Measurements from ENCODE around the gene HDAC9. TPM values are rescaled to one million over a fixed set of nuclear protein-coding genes. Genes with fewer than 3 reads are reported as not detected.

HDAC9 gene
- total RNA-seq, 1 experiment from 2014 or later: 17.1 TPM

DNA sequence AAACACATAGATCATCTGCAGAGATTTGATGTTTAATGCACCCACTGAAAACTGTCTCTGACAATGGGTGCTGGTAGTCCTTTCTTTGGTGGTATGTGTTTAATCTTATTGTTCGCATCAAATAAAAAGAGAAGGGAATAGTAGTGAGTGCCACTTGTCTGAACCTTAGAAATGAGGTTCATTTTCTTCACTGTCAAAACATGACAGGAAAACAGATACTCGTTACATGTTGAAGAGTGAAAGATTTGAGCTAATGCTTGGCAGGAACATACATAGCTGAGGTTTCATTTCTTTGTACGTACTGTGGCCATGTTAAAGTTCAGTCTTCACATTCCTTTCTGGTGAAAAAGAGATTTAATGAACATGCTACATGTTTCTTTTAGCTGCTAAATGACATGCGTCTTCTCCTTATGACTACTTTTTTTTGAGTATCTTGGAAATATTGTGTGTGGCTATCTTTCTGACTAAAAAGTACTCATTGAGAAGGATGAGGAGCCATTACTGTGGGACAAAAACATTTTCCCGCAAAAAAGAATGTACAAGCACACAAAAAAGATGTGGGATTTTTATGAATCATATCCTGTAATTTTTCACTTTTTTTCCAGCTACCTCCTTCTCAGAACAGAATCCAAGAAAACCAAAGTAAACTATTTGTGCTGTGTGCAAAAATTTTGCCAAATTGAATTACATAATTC is 513.8 kb downstream of the HDAC9 start:
- Histone ChIP-seq H3K36me3 (ENCODE audit: control insufficient read depth, insufficient read depth, low read length) (no peaks in the 10 kb centered on the region), H3K27ac (ENCODE audit: low read length) (no peak overlapping the region), H3K27me3 (ENCODE audit: control insufficient read depth, insufficient read depth, low read length) (no peaks in the 10 kb centered on the region), H3K4me1 (ENCODE audit: control insufficient read depth, insufficient read depth, low read length) (no peaks in the 10 kb centered on the region), H3K4me3 (ENCODE audit: low read depth in 2 of 2, low read length in 2 of 2) (no peak overlapping the region), H3K9me3 (ENCODE audit: control insufficient read depth, insufficient read depth, low read depth, low read length) (no peaks in the 10 kb centered on the region)
- ChIA-PET CTCF (no interaction called here), POLR2A (no interaction called here)
- intact Hi-C loops (cut with micrococcal nuclease; ENCODE audit: unreplicated experiment) (no loop called here), in situ Hi-C loops (cut with HindIII; ENCODE audit: low pct_unique_long_range_greater_than_20kb, low sequenced_read_pairs) (no loop called here)
- DNase-seq (ENCODE audit: low read depth, low spot score) (no peak), ATAC-seq (no peak)
- TF ChIP-seq, protein P1, sequence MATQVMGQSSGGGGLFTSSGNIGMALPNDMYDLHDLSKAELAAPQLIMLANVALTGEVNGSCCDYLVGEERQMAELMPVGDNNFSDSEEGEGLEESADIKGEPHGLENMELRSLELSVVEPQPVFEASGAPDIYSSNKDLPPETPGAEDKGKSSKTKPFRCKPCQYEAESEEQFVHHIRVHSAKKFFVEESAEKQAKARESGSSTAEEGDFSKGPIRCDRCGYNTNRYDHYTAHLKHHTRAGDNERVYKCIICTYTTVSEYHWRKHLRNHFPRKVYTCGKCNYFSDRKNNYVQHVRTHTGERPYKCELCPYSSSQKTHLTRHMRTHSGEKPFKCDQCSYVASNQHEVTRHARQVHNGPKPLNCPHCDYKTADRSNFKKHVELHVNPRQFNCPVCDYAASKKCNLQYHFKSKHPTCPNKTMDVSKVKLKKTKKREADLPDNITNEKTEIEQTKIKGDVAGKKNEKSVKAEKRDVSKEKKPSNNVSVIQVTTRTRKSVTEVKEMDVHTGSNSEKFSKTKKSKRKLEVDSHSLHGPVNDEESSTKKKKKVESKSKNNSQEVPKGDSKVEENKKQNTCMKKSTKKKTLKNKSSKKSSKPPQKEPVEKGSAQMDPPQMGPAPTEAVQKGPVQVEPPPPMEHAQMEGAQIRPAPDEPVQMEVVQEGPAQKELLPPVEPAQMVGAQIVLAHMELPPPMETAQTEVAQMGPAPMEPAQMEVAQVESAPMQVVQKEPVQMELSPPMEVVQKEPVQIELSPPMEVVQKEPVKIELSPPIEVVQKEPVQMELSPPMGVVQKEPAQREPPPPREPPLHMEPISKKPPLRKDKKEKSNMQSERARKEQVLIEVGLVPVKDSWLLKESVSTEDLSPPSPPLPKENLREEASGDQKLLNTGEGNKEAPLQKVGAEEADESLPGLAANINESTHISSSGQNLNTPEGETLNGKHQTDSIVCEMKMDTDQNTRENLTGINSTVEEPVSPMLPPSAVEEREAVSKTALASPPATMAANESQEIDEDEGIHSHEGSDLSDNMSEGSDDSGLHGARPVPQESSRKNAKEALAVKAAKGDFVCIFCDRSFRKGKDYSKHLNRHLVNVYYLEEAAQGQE (IDR thresholded peaks at IDR 0.05; ENCODE audit: insufficient read depth in 1 of 2, low read depth in 2 of 2, low read length in 1 of 2): no peak
- TF ChIP-seq, protein P2, sequence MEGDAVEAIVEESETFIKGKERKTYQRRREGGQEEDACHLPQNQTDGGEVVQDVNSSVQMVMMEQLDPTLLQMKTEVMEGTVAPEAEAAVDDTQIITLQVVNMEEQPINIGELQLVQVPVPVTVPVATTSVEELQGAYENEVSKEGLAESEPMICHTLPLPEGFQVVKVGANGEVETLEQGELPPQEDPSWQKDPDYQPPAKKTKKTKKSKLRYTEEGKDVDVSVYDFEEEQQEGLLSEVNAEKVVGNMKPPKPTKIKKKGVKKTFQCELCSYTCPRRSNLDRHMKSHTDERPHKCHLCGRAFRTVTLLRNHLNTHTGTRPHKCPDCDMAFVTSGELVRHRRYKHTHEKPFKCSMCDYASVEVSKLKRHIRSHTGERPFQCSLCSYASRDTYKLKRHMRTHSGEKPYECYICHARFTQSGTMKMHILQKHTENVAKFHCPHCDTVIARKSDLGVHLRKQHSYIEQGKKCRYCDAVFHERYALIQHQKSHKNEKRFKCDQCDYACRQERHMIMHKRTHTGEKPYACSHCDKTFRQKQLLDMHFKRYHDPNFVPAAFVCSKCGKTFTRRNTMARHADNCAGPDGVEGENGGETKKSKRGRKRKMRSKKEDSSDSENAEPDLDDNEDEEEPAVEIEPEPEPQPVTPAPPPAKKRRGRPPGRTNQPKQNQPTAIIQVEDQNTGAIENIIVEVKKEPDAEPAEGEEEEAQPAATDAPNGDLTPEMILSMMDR (IDR thresholded peaks at IDR 0.05): no peak
- TF ChIP-seq TCF7L2 (IDR thresholded peaks at IDR 0.05; ENCODE audit: low read depth, low read length) (no peak), POLR2AphosphoS5 (IDR thresholded peaks at IDR 0.05; ENCODE audit: low read depth, low read length) (no peak), SIN3A (IDR thresholded peaks at IDR 0.05; ENCODE audit: borderline replicate concordance, insufficient read depth, low read depth, low read length) (no peak)
- no TSS peak for BruUV-seq (replicated peaks)

DNA sequence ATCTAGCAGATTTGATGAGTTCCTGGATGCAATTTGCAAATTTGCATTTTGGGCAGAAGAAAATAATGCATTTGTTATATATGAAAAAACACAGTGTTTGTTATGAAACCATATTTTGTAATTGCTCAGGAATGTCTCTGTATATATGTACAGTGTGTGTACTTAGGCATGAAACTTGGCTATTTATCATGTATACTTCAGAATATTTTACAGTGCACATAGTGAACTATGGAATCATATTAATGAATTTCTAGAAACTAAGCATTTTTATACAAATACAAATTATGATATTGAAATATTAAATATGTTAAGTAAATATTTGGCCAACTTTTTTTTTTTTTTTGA is 514.4 kb downstream of the HDAC9 start:
- POLR2A ChIA-PET: no interaction called here
- ATAC-seq: no peak
- BruUV-seq (replicated peaks): no TSS peak
- Histone ChIP-seq H3K4me3 (ENCODE audit: low read depth in 2 of 2, low read length in 2 of 2) (no peak overlapping the region), H3K27me3 (ENCODE audit: control insufficient read depth, insufficient read depth, low read length) (no peaks in the 10 kb centered on the region), H3K36me3 (ENCODE audit: control insufficient read depth, insufficient read depth, low read length) (no peaks in the 10 kb centered on the region), H3K4me1 (ENCODE audit: control insufficient read depth, insufficient read depth, low read length) (no peaks in the 10 kb centered on the region), H3K27ac (ENCODE audit: low read length) (no peak overlapping the region), H3K9me3 (ENCODE audit: control insufficient read depth, insufficient read depth, low read depth, low read length) (no peaks in the 10 kb centered on the region)
- DNase-seq (ENCODE audit: low read depth, low spot score): no peak
- in situ Hi-C loops (cut with HindIII; ENCODE audit: low pct_unique_long_range_greater_than_20kb, low sequenced_read_pairs) (no loop called here), intact Hi-C loops (cut with micrococcal nuclease; ENCODE audit: unreplicated experiment) (no loop called here)
- CTCF ChIA-PET: no interaction called here
- TF ChIP-seq, protein P2 (IDR thresholded peaks at IDR 0.05): no peak
- TF ChIP-seq TCF7L2 (IDR thresholded peaks at IDR 0.05; ENCODE audit: low read depth, low read length) (no peak), POLR2AphosphoS5 (IDR thresholded peaks at IDR 0.05; ENCODE audit: low read depth, low read length) (no peak), SIN3A (IDR thresholded peaks at IDR 0.05; ENCODE audit: borderline replicate concordance, insufficient read depth, low read depth, low read length) (no peak)
- TF ChIP-seq, protein P1 (IDR thresholded peaks at IDR 0.05; ENCODE audit: insufficient read depth in 1 of 2, low read depth in 2 of 2, low read length in 1 of 2): no peak
